Upper lobe of right lung (tissue), 1 donor: ENCODE measurements around the gene SMIM1. TPM values are rescaled to one million over a fixed set of nuclear protein-coding genes. Genes with fewer than 3 reads are reported as not detected.

Source experiments
- ATAC-seq: fragments of 200-7000 bp; cut with Tn5 transposase; one replicate; pipeline ENCODE4 v1.9.1; 2020; ENCODE audit warnings: mild to moderate bottlenecking, moderate library complexity
- DNase-seq: peaks from one replicate; pipeline ENCODE4 v3.0.0-alpha.2; 2020
- H3K27ac ChIP-seq: fragments of 200-600 bp; one replicate; pipeline ENCODE4 v1.8.0; 2022
- H3K27me3 ChIP-seq: fragments of 200-600 bp; one replicate; pipeline ENCODE4 v1.8.0; 2022; ENCODE audit warnings: mild to moderate bottlenecking
- H3K36me3 ChIP-seq: fragments of 200-600 bp; one replicate; pipeline ENCODE4 v1.8.0; 2022
- H3K4me1 ChIP-seq: fragments of 200-600 bp; one replicate; pipeline ENCODE4 v1.8.0; 2022
- H3K4me3 ChIP-seq: fragments of 200-600 bp; one replicate; pipeline ENCODE4 v1.8.0; 2022; ENCODE audit warnings: mild to moderate bottlenecking
- H3K9me3 ChIP-seq: fragments of 200-600 bp; one replicate; pipeline ENCODE4 v1.8.0; 2022
- intact Hi-C: fragments of 100-400 bp; cut with DNase I; formaldehyde crosslinking; loops from one replicate; pipeline ENCODE4 v1.11.0; 2022
- total RNA-seq: library from RNA; stranded (reverse); fragmentation: NEBNext Ultra II Directional; extraction: Animal tissue kit (Norgen Biotek cat#: 25700); gene quantifications from one replicate; pipeline ENCODE4 v1.2.1, GENCODE V29; 2021
- TF ChIP-seq, protein P1 (sequence below): fragments of 200-600 bp; IDR thresholded peaks from one replicate; pipeline ENCODE4 v1.8.0; 2022; ENCODE audit warnings: antibody characterized with exemption
- donor health status: DM: no; HTN: yes; CAD: no; lungs with severe emphysema.

Gene SMIM1
- total RNA-seq, 1 donor from 2014 or later: 9.3 TPM

DNA sequence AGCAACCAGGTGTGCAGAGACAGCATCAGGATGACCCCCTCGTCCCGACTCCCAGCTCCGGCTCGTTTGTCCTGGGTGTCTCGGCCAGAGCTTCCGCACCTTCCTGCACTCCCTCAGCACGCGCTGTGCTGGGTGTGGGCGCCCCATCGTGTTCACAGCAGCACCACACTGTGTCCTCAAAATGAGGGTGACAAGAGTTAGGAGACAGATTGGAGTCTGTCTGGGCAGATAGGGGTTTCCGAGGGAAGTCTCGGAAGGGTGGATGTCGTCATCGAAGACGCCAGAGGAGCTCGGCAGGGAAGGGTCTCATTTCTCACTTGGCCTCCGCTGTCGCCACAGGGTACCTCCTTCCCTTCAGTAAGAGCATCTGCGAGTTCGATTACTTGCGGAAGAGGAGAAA is 16.2 kb upstream of the SMIM1 start:
- TF ChIP-seq, protein P1, sequence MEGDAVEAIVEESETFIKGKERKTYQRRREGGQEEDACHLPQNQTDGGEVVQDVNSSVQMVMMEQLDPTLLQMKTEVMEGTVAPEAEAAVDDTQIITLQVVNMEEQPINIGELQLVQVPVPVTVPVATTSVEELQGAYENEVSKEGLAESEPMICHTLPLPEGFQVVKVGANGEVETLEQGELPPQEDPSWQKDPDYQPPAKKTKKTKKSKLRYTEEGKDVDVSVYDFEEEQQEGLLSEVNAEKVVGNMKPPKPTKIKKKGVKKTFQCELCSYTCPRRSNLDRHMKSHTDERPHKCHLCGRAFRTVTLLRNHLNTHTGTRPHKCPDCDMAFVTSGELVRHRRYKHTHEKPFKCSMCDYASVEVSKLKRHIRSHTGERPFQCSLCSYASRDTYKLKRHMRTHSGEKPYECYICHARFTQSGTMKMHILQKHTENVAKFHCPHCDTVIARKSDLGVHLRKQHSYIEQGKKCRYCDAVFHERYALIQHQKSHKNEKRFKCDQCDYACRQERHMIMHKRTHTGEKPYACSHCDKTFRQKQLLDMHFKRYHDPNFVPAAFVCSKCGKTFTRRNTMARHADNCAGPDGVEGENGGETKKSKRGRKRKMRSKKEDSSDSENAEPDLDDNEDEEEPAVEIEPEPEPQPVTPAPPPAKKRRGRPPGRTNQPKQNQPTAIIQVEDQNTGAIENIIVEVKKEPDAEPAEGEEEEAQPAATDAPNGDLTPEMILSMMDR: no peak
- no peak for DNase-seq
- intact Hi-C loops: no loop called here
- Histone ChIP-seq H3K27me3 (peaks cover 27% of the 10 kb centered on the region), H3K9me3 (no peaks in the 10 kb centered on the region), H3K4me3 (no peak overlapping the region), H3K4me1 (no peaks in the 10 kb centered on the region), H3K36me3 (no peaks in the 10 kb centered on the region), H3K27ac (no peak overlapping the region)
- no peak for ATAC-seq

DNA sequence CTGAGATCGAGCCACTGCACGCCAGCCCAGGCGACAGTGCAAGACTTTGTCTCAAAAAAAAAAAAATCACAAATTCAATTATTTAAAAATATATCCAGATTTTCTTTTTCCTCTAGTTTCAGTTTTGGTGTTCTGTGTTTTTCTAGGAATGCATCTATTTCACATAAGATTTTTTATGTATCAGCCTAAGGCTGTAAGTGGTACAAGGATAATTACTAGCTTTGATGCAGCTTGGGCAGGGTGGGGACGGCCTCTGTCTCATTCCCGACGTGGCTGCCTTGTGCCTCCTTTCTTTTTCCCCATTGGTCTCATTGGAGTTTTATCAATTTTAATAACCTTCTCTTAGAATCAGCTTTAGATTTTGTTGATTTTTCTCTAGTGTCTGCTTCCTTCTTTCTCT is 13.4 kb upstream of the SMIM1 start:
- no peak for DNase-seq
- no peaks in the 10 kb centered on the region for H3K9me3 ChIP-seq
- no peak overlapping the region for H3K27ac ChIP-seq
- no peaks in the 10 kb centered on the region for H3K4me1 ChIP-seq
- H3K4me3 ChIP-seq: no peak overlapping the region
- ATAC-seq: no peak
- no peaks in the 10 kb centered on the region for H3K36me3 ChIP-seq
- peaks cover 39% of the 10 kb centered on the region for H3K27me3 ChIP-seq
- TF ChIP-seq, protein P1: no peak
- intact Hi-C loops: no loop called here

DNA sequence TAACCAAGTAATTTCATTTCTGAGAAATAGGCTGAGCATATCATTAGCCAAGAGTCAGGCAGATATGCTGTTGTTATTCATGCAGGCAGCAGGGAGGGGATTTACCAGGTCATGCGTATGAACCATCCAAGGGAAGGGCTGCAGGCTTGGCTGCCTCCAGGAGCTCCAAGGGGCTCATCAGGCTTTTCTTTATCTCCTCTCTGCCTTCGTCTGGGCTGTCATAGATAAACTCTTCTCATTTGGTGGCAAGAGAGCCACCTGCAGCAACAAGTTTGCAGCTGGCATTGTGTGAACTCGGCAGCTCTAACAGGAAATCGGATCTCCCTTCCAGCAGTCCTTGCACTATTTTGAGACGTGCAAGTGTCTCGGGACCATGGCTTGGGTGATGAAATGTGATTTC is 12.8 kb upstream of the SMIM1 start:
- Histone ChIP-seq H3K4me1 (no peaks in the 10 kb centered on the region), H3K36me3 (no peaks in the 10 kb centered on the region), H3K4me3 (no peak overlapping the region), H3K9me3 (no peaks in the 10 kb centered on the region), H3K27me3 (peaks cover 37% of the 10 kb centered on the region), H3K27ac (no peak overlapping the region)
- ATAC-seq (no peak), DNase-seq (no peak)
- intact Hi-C loops: no loop called here
- TF ChIP-seq, protein P1: no peak

DNA sequence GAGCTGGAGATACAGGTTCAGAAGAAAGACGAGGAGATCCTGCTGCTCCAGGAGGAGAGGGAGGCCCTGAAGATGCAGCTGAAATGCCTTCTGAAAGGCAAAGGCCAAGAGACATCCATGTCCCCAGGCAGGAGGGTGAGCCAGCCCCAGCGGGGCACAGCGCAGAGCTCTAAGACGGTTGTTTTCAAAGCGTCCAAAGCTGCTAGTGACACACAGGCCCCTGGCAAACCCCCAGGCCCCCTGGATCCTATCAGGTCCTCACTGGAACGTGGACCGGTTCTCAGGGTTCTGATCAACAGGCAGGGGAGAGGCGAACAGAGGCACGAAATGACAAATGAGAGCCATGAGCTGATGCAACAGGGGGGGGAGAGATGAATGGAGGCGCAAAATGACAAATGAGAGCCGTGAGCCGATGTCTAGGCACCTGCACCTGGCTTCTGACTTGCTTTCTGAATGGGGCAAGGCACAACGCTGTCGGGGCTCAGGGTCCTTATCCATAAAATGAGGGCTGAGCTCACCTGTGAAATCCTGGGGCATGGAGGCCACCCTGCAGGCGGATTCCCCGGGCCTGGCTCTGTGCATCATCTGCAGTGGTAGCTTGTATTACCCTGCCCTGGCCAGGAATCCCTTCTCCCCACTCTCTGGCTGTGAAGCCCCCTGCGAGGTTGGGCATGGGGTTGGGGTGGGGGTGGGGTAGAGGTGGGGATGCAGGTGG is 11.1 kb upstream of the SMIM1 start:
- TF ChIP-seq, protein P1: no peak
- Histone ChIP-seq H3K4me1 (no peaks in the 10 kb centered on the region), H3K9me3 (no peaks in the 10 kb centered on the region), H3K27ac (no peak overlapping the region), H3K36me3 (no peaks in the 10 kb centered on the region), H3K4me3 (no peak overlapping the region), H3K27me3 (peaks cover 20% of the 10 kb centered on the region)
- DNase-seq (no peak), ATAC-seq (no peak)
- intact Hi-C loops: no loop called here

DNA sequence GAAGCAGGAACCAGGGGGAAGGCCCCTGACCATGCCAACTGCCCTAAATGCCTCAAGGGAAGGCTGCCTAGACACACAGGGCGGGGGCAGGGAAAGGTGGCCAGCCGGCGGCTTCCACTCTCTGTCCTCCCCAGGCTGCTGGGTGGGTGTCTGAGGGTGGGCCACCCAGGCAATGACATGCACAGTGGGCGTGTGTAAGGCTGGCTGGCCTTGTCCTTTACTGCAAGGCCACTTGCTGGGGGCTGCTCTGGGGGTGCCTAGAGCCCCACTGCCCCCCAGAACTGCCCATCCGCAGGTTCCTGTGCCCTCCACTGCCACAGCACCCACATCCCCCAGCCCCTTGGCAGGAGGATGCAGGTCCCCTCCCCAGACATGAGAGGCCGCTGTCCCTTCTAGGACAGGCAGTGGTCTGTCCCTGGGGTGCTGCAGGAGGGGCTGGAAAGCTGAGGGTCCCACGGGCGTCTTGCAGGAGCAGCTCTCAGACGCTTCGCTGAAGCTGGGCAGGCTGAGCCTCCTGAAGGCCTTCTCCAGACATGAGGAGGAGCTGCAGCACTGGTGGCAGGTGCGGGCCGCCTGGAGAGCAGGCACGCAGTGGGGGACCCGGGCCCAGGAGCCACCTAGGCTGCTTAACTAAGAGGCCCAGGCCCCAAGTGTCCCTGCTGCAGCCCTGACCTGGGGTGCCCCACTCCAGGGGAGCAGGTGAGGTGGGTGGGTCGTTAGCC is 10.2 kb upstream of the SMIM1 start:
- intact Hi-C loops: no loop called here
- Histone ChIP-seq H3K27me3 (peaks cover 16% of the 10 kb centered on the region), H3K4me1 (no peaks in the 10 kb centered on the region), H3K36me3 (no peaks in the 10 kb centered on the region), H3K27ac (no peak overlapping the region), H3K4me3 (no peak overlapping the region), H3K9me3 (no peaks in the 10 kb centered on the region)
- ATAC-seq (peak; percentile 11), DNase-seq (no peak)
- TF ChIP-seq, protein P1: no peak
